HepG2 (cell line): ENCODE data around the gene IGF2BP1.

Experiments used
- BRD4 ChIP-seq: sonication (generic); formaldehyde crosslinking; IDR thresholded peaks from 2 replicates; pipeline ENCODE4 v1.4.0; 2020; ENCODE audit warnings: missing genetic modification reagents
- FOXK2 ChIP-seq: fragments of 450-650 bp; IDR thresholded peaks from 2 replicates; pipeline ENCODE4 v1.6.1; 2016
- REL ChIP-seq: sonication (generic); formaldehyde crosslinking; conservative IDR thresholded peaks from 2 replicates; pipeline ENCODE4 v1.8.0; 2022; ENCODE audit warnings: mild to moderate bottlenecking, missing genetic modification reagents, moderate library complexity
- ZNF773 ChIP-seq: sonication (generic); formaldehyde crosslinking; IDR thresholded peaks from 2 replicates; pipeline ENCODE4 v1.4.0; 2020; ENCODE audit warnings: missing genetic modification reagents, borderline replicate concordance
- TF ChIP-seq, protein P1 (sequence below): sonication (generic); formaldehyde crosslinking; IDR thresholded peaks from 2 replicates; pipeline ENCODE4 v1.5.0; 2020; ENCODE audit warnings: mild to moderate bottlenecking, missing genetic modification reagents, moderate library complexity
- TF ChIP-seq, protein P2 (sequence below): sonication (generic); formaldehyde crosslinking; conservative IDR thresholded peaks from 2 replicates; pipeline ENCODE4 v1.8.0; 2022; ENCODE audit warnings: mild to moderate bottlenecking, moderate library complexity, missing genetic modification reagents
- TF ChIP-seq, protein P3 (sequence below): IDR thresholded peaks from 2 replicates; pipeline ENCODE4 v1.6.1; 2016; ENCODE audit warnings: missing compliant biosample characterization, missing genetic modification reagents, borderline replicate concordance

DNA sequence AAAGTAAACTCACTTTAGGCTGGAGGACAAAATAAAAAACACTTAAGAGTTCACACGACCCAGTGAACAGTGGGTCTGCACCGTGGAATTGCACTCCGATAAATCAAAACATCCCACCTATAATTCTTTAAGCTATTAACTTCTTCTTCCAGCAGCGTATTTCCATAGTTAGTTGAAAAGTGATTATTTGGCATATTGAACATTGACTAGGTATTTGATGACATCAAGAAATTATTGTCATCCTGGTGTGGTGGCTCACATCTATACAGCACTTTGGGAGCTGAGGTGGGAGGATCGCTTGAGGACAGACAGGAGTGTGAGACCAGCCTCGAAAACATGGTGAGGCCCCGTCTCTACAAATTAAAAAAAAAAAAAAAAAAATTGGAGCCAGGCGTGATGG lies 23.4 kb downstream of the IGF2BP1 start:
- TF ChIP-seq, protein P1, sequence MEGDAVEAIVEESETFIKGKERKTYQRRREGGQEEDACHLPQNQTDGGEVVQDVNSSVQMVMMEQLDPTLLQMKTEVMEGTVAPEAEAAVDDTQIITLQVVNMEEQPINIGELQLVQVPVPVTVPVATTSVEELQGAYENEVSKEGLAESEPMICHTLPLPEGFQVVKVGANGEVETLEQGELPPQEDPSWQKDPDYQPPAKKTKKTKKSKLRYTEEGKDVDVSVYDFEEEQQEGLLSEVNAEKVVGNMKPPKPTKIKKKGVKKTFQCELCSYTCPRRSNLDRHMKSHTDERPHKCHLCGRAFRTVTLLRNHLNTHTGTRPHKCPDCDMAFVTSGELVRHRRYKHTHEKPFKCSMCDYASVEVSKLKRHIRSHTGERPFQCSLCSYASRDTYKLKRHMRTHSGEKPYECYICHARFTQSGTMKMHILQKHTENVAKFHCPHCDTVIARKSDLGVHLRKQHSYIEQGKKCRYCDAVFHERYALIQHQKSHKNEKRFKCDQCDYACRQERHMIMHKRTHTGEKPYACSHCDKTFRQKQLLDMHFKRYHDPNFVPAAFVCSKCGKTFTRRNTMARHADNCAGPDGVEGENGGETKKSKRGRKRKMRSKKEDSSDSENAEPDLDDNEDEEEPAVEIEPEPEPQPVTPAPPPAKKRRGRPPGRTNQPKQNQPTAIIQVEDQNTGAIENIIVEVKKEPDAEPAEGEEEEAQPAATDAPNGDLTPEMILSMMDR (CRISPR knock-in tag): no peak
- TF ChIP-seq ZNF773 (CRISPR knock-in tag) (no peak), FOXK2 (no peak), REL (no peak), BRD4 (no peak)
- TF ChIP-seq, protein P2, sequence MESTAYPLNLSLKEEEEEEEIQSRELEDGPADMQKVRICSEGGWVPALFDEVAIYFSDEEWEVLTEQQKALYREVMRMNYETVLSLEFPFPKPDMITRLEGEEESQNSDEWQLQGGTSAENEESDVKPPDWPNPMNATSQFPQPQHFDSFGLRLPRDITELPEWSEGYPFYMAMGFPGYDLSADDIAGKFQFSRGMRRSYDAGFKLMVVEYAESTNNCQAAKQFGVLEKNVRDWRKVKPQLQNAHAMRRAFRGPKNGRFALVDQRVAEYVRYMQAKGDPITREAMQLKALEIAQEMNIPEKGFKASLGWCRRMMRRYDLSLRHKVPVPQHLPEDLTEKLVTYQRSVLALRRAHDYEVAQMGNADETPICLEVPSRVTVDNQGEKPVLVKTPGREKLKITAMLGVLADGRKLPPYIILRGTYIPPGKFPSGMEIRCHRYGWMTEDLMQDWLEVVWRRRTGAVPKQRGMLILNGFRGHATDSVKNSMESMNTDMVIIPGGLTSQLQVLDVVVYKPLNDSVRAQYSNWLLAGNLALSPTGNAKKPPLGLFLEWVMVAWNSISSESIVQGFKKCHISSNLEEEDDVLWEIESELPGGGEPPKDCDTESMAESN: no peak
- TF ChIP-seq, protein P3, sequence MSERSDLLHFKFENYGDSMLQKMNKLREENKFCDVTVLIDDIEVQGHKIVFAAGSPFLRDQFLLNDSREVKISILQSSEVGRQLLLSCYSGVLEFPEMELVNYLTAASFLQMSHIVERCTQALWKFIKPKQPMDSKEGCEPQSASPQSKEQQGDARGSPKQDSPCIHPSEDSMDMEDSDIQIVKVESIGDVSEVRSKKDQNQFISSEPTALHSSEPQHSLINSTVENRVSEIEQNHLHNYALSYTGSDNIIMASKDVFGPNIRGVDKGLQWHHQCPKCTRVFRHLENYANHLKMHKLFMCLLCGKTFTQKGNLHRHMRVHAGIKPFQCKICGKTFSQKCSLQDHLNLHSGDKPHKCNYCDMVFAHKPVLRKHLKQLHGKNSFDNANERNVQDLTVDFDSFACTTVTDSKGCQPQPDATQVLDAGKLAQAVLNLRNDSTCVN (CRISPR knock-in tag): no peak
